SHP77 (cell line): ENCODE data around the gene TTC28.
A peak's percentile ranks its signal among the peaks of the same experiment; 100 is the strongest.
"Not testable (repeated sequence)": the region's sequence is repeated elsewhere in the genome, so short reads cannot be mapped to it uniquely, and the experiment has no call there.

ENCODE experiments used
- DNase-seq, 2 experiments: peaks; one replicate each; lab custom pipeline; 2025; lab: John Stamatoyannopoulos, UW

TTC28 gene

DNA sequence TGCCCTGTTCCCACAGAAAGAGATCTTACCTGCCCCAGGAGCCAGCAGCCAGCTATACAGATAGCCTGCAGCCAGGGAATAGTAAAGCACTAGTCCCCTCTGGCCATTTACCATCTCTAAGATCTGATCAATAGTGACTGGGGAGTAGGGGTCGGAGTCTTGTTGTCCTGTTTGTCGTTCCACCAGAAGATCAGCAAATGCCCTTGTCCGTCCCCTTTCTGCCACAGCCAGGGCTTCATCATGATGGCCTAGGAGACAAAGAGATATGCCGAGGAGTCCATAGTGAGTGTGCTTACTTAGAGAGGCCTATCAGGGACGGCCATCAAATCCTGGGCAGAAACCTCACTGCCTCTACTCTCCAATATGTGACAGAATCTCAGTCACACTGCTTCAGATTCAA lies 583.5 kb downstream of the TTC28 start:
- DNase-seq = no peak

DNA sequence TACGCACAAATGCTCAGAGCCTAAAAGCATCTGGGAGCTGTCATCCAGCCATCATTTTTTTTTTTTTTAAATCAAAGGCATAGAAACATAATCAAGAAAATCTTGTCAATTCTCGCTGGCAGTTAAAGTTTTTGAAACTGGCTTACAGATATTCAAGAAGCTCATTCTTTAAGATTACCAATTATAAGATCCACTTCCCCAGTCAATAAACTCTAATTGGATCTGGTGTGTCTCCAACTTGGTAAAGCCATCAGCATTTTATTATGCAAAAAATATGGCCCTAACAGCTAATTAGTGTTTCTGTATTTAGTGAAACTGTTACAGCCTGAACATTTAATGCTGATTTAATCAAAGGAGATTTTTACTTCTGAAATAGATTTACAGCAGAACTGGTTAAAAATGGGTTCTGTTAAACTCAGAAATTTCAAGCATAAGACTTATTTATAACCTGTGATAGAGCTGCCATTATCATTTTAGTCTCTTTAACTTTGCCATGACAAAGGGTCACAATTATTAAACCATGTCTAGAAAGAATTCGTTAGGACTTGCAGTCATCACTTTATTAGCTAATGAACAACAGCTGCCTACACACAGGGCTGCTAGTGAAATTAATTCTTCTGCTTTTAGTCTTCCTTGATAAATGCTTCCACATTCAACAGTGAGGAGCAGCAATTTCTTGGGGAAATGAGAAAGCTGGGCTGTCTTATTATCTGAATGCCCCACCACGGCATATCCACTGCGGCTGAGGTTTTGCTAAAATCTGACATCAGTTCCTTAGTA lies 584.1 kb downstream of the TTC28 start:
- no peak for DNase-seq

DNA sequence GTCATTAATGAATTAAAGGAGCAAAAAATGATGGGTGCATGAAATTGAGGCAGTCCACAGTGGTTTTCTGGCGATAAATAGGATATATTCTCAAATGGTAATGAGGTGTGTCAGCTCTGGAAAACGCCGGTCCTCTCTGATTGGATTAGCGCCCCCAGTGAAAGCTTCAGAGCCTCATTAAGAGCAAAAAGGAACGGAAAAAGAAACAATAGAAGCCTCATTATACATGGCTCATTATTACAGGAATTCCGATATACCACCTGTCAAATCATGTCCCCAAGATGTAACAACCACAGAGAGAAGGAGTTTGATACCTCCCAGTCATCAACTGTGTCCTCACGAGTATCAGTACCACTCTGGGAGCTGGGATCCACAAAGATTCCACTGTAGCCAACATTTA lies 584.9 kb downstream of the TTC28 start:
- DNase-seq = no peak

DNA sequence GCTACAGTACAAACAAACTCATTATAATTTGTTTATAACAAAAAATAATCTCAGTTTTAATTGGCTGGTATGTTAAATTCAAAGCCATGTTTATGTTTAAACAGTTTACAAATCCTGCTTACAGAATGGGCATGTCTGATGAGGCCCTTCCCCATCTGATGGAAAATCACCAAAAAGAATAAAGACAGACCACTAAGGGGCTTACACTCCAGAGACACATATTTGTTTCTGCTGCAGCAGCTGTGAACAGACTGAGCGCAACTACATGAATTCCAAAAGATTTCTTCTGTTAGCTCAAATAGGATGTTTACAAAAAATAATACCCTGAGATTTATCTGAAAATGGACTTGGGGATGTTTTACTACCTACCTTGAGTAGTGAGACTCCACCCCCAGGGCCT lies 585.9 kb downstream of the TTC28 start:
- no peak for DNase-seq

DNA sequence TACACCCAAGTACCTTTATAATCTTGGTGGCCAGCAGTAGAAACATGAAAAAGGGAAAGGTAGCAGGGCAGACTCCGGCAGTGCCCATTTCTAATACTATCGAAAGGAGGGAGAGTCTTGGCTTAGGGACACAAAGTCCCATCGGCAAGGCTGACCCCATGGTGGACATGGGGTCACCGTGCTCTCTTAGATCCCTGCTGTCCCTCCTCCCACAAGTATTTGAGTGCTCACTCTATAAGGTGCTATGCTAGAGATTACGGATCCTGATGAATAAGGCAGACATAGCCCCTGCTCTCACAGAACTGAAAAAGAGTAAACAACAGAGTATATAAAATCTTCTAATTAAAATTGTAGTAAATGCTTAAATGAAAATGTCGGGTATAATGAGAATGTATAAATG lies 588.2 kb downstream of the TTC28 start:
- DNase-seq = no peak

DNA sequence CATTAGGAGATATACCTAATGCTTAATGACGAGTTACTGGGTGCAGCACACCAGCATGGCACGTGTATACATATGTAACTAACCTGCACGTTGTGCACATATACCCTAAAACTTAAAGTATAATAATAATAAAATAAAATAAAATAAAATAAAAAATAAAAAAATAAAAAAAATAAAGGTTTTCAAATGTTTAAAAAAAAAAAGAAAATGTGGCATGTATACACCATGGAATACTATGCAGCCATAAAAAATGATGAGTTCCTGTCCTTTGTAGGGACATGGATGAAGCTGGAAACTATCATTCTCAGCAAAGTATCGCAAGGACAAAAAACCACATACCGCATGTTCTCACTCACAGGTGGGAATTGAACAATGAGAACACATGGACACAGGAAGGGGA lies 590.1 kb downstream of the TTC28 start:
- not testable (repeated sequence) for DNase-seq

DNA sequence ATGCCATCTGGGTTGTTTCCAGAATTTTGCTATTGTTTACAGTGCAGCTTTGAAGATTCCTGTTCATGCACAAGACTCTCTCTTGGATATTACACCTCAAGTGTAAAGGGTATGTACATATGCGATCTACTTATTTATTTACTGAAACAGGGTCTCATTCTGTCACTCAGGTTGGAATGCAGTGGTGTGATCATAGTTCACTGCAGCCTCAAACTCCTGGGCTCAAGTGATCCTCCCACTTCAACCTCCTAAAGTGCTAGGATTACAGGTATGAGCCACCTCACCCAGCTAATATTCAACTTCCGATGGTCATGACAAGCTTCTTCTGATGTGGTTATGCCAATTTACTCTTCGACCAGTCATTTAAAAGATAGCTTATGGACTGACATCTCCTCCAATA lies 602.5 kb downstream of the TTC28 start:
- DNase-seq = no peak

DNA sequence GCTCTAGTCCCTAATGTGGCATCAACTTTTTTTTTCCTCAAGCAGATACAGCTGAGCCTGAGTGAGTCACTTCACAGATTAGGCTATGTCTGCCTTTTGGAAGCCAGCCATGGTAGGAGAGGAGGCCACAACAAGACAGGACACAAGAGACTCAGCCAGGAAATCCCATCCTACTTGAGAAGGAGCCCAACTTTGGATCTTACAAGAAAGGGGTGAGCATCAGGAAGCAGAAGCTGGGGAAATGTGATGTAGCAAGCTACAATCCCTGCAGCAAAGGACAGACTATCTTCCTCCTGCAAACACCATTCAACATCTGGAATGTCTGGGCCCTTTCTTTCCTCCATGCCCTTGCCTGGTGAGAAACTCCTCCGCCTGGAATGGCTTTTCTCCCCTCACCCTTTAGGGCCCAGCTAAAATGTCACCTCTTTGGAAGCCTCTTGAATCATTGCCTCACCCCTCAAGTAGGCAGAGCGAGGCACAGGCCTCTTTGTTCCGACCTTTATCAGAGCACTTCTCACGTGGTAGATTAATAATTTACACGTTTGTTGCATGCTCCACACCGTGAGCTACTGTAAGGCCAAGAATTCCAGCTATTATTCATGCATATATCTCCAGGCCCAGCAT lies 604.2 kb downstream of the TTC28 start:
- no peak for DNase-seq

DNA sequence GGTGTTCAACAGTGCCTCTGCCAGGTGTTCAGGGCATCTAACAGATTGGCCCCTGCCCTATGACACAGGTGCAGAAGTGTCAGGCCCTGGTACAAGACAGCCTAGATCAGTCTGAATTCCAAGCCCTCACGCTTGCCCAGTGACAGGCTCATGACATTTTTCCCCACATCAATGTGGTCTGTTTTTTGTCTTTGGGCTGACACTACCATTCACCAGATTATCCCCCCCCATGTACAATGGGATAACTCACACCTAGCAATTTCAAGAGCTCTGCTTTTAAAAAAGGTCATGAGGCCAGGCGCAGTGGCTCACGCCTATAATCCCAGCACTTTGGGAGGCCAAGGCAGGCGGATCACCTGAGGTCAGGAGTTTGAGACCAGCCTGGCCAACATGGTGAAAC lies 605.1 kb downstream of the TTC28 start:
- no peak for DNase-seq

DNA sequence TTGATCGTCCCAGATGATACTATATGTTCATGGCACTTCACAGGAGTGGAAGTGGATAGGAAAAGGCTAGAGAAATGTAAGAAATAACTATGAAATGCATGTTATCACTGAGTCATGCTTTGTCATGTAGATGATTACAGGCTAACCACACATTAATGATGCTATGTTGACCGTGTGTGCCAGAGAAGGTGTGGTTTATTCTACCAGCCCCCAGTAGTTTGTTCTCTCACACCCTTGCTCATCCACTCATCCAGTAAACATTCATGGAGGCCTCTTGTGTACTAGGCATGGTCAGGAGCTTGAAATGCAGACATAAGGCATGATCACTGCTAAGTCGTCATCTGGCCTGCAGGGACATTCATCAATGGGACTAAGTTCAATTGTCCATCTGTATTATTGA lies 607.6 kb downstream of the TTC28 start:
- no peak for DNase-seq

DNA sequence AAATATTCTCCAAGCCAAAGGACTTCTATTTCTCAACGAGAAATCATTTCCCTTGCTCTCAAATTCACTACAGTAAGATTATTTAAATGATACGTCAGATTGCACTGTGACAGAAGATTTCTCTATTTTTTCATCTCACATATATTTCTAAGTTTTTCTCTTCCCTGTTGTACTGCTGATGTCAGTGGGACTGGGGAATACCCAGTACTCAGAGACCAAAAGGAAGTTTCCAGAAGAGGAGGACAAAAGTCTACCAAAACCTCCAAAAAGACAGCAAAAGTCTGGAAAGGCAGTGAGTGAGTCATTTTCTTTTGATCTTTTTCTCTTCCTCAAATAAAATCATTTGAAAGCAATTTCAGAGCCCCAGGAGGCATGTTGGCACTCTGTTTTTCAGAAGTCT lies 610.8 kb downstream of the TTC28 start:
- no peak for DNase-seq

DNA sequence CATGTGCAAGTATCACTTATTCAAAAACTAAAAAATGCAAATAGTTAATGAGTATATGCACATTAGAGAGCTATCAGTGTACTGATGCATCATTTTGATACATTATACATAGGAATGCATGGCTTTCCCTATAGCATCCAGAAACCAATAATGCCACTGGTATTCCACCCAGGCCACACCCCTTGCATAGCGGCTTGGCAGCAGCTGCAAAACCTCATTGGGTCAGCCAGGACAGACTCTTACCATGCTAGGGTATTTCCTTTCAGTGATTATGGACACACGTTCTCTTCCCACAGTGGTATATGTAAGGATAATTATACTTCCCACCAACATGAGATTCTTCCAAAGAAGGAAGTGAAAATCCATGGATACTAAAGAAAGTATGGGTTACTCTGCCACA lies 614.7 kb downstream of the TTC28 start:
- no peak for DNase-seq

DNA sequence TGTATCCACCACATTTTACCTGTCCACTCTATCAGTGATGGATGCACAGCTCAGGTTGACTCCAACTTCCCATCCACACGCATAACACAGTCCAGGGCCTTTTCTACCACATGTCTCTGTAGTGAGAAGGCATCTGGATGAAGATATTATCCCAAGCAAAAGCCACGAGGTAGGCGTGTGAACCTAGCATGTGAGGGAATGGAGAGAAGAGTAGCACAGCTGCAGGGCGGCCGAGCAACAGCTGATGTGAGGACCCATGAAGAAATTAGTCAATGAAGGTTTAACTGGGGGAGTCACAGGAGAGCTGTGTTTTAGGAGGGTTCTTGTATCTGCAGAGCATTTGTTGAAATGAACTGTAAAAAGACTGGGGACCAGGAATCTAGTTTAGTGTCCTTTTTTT lies 616.0 kb downstream of the TTC28 start:
- DNase-seq = no peak

DNA sequence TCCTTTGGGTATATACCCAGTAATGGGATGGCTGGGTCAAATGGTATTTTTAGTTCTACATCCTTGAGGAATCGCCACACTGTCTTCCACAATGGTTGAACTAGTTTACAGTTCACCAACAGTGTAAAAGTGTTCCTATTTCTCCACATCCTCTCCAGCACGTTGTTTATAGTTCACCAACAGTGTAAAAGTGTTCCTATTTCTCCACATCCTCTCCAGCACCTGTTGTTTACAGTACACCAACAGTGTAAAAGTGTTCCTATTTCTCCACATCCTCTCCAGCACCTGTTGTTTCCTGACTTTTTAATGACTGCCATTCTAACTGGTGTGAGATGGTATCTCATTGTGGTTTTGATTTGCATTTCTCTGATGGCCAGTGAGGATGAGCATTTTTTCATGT lies 619.0 kb downstream of the TTC28 start:
- not testable (repeated sequence) for DNase-seq

DNA sequence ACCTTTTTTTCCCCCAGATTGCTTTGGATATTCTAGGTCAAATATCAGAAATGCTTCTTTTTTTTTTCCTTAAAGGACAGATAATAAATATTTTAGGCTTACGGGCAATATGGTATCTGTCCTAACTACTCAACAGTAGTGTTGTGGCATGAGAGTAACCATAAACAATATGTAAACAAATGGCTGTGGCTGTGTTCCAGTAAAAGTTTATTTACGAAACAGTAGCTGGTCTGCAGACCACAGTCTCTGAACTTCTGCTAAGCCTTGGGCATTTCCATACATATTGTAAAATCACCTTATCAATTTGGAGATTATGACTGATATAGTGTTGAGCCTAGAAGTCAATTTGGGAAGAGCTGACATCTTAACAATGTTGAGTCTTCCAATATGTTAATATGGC lies 621.6 kb downstream of the TTC28 start:
- no peak for DNase-seq

DNA sequence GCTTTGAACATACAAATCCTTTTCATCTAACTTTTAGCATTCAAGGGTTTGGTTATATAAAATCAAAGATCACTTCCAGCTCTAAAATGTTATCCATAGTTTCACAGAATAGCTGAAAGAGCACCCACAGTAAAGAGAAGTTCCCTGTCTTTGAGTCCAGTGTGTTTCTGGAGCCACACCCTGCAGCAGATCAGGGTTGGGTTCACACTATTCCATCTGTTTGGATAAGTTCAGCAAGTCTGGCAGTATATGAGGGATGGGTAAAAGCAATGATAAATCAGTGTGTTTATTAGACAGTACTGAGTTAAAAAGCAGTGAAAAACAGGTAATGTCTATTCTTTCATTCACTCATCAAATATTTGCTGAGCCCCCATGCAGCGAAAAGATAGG lies 624.8 kb downstream of the TTC28 start:
- DNase-seq = no peak

DNA sequence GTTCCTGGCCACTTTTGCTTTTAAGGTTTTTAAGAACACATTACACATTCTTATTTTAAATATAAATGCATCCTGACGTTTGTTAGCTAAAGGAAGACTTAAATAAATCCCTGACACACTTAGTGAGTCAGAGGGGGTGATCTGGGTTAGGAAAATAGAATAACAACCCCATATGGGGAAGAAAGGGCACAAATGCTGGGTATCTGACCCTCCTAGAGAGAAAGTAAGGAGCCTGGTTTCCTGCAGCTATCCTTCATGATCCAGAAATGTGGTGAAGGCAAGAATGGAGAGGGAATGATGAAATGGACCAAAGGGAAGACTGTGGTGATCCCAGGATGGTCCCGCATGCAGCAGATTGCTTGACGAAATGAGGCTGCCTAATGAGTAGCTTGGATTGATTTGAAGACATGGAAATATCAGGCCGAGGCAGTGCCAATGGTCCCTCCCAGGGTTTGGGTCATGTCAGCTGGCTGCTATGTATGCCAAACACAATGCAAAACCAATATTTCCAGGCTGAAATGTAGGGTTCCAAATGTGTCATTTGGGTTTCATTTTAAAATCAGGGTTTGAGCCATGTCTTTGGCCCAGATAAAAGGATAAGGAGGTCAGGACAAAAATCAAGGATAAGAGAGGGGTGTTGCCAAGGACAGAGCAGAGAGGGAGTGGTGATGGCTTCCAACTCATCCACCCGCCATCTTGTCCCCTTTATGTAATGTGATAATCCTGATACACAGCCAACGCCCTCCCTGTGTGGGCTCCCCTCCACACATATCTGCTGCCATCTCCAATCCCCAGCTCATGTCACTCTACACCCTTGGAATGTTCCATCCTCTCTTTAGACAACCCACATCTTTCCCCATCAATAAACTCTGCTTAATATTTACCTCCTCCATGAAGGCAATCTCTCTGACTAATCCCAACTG lies 625.5 kb downstream of the TTC28 start:
- no peak for DNase-seq

DNA sequence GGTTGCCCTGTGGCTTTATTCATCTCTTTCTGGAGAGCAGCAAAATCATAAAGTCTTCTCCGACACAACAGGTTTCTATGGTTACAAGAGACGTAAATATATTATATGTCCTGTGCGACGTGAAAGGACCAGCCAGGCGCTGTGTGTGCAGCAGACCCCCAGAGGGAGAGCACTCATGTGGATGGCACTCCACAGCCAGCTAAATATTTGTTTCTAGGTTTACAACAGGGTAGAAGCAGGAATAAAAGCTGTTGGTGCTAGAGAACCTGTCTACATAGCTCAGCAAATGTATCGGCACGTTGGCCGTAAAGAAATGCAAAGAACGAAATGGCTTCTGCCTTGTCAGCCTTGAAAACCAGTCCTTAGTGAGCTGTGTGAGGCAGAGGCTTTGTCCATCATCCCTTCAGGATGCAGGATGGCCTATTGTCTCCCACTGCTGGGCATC lies 626.8 kb downstream of the TTC28 start:
- peak; percentile 12 to 28 for DNase-seq

DNA sequence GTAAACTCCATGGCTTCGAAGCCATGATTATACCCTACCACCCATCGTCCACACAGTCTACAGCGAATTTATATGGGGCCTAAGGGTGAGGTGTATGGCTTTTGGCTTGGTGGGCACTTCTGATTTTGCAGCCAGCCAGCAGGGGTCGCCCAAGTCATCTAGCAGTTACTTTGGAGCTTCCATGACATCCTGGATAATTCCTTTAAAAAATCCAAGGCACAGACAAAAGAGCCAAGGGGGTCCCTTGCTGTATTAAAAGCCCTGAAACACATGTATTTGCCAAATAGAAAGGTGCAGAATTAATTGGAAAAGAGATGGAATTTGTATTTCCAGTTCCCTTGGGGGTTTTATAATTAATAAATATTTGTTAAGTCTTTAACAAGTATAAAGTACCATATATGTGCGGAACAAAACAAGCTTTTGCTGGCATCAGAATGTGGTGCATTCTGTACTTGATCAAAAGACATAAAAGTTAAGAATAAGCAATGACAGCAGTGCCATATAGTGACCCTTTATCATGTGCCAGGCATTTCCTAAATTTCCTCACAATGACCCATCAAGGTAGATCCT lies 627.8 kb downstream of the TTC28 start:
- peak; percentile 28 to 31 for DNase-seq

DNA sequence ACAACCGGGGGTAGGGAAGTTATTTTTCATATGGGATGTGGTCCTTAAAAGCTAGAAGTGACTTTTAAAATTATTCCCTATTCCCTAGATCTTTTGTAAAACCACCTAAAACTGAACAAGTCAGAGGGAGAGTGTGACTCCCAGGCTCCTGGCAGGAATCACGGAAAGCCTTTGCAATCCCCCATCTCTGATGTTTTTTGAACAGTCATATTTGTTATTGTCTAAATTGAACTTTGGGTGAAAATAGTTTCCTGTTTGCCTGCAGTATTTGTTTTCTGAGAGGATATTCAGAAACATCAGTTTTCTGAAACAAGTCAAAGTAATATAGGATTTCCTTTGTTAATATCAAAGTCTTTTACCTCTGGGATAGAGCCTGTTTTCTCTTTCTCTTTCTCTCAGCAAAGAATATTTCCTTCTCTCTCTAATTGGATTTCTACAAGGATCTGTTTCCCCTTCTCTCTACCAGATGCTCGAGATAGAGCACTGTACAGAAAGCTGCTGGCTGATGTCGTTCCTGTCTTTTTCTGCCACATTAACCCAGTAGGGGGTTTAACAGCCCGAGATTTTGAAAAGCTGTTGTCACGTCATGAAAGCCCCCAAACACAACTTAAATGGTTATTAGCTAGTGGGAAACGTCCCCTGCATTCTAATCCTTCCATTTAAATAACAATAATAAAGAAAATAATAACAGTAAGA lies 628.4 kb downstream of the TTC28 start:
- DNase-seq = no peak

DNA sequence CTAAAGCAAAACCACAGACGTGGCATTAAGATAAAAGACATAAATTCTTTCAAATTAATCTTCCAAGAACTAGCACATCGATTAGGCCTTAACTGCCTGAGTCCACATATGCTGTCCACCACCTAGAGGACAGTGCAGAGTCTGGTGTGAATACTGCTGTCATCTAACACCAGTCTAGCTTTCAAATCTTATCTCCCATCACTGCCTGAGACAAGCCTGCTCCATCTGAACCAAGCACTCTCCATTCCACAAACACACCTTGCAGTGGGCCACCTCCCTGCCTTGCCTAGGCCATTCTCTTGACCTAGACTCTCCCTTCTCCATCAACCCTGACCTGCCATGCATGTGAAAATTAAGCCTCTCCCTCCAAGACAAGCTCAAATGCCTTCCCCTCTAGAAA lies 631.1 kb downstream of the TTC28 start:
- no peak for DNase-seq

DNA sequence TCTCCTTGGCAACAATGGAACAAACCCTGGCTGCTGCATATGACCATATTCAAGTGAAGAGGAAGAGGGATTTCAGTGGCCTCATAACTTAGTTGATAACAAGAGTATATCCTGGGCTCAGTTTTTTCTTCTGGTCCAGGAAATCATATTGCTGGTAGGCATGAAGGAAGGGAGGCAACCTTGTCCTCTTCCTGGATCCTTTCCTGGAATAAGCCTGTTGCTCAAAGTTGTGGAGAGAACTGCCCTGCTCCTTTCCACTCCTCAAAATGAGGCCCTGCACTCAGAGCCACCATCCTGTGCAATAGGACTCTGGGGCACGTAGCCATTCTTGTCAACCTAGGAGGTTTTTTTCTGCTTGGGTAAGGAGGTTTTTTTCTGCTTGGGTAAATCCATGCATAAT lies 631.9 kb downstream of the TTC28 start:
- no peak for DNase-seq
